Measurements from ENCODE around the gene CAMTA1.
A peak's percentile ranks its signal among the peaks of the same experiment; 100 is the strongest.

CAMTA1 gene

GRCh38 chr1:6960291-6960811 lies 175.1 kb downstream of the CAMTA1 start:
- in situ Hi-C loops (cut with HindIII; ENCODE audit: low pct_ligation_motif_present, low pct_unique_long_range_greater_than_20kb, low sequenced_read_pairs) = no loop called here

GRCh38 chr1:6960860-6961259 lies 175.6 kb downstream of the CAMTA1 start:
- in situ Hi-C loops (cut with HindIII; ENCODE audit: low pct_ligation_motif_present, low pct_unique_long_range_greater_than_20kb, low sequenced_read_pairs) = no loop called here
- DNase-seq = no peak

More at GRCh38 chr1:6960291-6960811, 175.1 kb downstream of the CAMTA1 start:
- no peak for DNase-seq

DNA sequence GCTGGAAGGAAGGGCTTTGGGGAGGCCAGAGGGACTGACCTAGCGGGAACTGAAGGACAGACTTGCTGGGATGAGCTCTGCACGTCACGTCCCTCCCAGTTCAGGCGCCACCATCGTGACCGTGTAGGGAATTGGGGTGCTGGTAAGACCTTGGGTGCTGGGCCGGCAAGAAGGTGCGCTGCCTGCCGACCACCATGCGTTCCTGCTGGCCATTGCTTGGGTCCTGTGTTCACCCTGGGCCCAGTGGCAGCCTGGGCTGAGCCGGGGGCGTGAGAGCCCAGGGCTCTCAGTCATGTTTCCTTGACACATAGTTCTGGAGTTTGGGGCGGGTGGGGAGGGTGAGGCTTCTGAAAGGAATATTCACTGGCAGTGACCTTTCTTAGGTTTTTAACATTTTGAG lies 176.0 kb downstream of the CAMTA1 start:
- in situ Hi-C loops (cut with HindIII; ENCODE audit: low pct_ligation_motif_present, low pct_unique_long_range_greater_than_20kb, low sequenced_read_pairs) = no loop called here
- no peak for DNase-seq

DNA sequence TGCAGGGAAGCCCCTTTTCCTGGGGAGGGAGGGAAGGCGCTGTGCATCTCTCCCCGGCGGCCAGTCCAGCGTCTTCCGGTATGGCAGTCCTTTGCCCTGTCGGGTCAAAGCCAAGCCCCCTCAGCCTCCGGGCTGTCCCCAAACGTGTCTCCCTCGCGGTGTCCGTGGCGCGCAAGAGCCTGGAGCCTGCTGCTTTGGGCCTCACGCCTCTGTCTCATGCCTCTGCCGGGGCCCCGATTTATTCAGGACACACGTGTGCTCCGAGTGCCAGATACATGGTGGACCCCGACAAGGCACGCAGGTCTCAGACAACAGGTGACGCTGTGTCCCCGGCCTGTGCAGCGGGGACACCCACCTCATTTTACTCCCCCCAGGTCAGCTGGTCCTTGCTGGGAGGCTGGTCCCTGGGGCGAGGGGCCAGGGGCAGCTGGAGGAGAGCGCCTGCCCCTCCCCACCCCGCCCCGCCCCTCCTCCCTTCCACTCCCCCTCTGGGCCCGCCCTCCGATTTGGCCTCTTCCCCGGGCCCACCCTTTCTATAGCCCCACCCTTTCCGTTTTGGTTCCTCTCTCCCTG lies 176.7 kb downstream of the CAMTA1 start:
- no peak for DNase-seq
- in situ Hi-C loops (cut with HindIII; ENCODE audit: low pct_ligation_motif_present, low pct_unique_long_range_greater_than_20kb, low sequenced_read_pairs) = no loop called here

- DNase-seq = peak; percentile 95
- in situ Hi-C loops (cut with HindIII; ENCODE audit: low pct_ligation_motif_present, low pct_unique_long_range_greater_than_20kb, low sequenced_read_pairs) = no loop called here
These were observed 177.3 kb downstream of the CAMTA1 start for GRCh38 chr1:6962478-6962995.

DNA sequence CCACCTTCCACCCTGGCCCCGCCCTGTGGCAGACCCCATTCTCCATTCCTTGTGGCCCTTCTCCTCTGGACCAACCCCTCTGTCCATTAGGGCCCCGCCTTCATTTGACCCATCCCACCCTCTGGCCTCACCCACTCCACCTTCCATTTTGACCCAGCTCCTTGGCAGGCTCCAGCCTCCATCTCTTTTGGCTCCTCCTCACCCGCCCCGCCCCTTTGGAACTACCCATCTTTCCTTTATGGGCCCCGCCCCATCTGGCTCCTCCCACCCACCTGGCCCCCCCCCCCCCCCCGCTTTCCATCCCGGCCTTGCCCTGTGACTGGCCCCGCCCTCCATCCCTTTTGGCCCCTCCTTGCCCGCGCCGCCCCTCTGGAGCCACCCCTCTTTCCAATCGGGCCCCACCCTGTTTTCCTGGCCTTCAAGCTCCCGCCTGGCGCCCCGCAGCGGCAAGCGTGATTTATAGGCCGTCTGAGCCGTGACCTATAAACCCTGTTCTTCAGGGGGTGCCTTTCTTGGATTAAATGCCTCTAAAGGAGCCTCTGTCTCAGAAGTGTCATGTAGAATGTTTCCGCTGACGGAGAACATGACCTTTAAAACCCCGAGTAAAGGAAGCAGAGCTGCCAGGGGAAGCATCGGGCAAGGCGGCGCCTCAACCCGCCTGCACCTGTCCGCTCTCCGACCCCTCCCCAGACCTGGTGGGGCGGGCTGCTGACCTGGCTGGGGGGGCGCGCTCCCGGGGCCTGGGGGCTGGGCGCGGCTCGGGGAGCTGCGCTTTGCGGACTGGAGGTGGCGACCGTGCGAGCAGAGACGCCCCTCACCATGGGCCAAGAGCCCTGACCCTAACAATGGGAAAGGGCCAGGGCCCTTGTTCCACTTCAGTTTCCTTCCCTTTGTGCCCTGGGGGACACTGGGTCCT lies 178.0 kb downstream of the CAMTA1 start:
- in situ Hi-C loops (cut with HindIII; ENCODE audit: low pct_ligation_motif_present, low pct_unique_long_range_greater_than_20kb, low sequenced_read_pairs) = no loop called here
- DNase-seq = no peak

DNA sequence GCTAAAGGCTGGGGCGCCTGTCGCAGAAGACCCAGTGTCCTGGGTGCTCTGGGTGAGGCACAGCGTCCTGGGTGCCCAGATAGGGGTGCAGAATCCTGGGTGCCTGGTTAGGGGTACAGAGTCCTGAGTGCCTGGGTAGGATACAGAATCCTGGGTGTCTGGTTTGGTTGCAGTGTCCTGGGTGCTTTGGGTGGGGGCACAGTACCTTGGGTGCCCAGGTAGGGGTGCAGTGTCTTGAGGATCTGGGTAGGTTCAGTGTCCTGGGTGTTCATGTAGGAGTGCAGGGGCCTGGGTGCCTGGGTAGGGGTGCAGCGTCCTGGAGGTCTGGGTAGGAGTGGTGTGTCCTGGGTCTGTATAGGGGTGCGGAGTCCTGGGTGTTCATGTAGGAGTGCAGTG lies 178.7 kb downstream of the CAMTA1 start:
- DNase-seq = no peak
- in situ Hi-C loops (cut with HindIII; ENCODE audit: low pct_ligation_motif_present, low pct_unique_long_range_greater_than_20kb, low sequenced_read_pairs) = no loop called here

DNA sequence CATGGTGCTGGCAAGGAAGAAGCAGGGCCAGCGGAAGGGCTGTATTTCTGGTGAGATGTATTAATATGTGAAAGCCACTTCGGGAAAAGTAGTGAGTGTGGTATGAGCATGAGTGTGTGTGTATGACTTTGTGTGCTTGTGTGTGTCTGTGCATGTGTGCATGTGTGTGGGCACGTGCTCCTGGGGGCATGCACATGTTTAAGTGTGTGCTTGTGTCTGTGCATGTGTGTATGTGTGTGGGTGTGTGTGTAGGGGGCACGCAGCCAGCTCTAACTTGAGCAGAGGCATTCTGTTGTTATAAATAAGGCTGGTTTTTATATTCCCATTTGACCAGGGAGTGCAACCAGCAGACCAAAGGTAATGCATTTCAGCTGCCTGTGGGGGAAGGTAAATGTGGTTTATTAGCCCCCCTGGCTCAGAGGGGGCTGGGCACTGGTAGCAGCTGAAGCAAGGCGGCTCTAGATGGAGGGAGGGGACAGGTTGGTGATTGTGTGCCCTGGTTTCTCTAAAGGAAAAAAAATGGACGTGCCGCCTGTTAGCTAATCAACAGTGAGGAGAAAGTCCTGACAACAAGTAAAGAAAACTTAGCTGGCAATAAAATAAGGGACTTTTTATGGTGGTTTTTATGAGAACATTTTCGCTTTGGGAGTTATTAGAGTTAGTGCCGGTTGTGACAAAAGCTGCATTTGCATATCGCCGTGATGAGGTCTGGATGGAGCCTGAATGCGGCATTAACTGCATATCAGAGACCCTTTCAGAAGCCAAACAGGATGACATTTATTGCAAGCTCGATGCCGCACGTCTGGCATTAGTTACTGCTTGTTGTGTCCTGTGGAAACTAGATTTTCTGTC lies 180.1 kb downstream of the CAMTA1 start:
- in situ Hi-C loops (cut with HindIII; ENCODE audit: low pct_ligation_motif_present, low pct_unique_long_range_greater_than_20kb, low sequenced_read_pairs) = no loop called here
- no peak for DNase-seq

GRCh38 chr1:6965935-6966241 lies 180.6 kb downstream of the CAMTA1 start:
- in situ Hi-C loops (cut with HindIII; ENCODE audit: low pct_ligation_motif_present, low pct_unique_long_range_greater_than_20kb, low sequenced_read_pairs) = no loop called here

DNA sequence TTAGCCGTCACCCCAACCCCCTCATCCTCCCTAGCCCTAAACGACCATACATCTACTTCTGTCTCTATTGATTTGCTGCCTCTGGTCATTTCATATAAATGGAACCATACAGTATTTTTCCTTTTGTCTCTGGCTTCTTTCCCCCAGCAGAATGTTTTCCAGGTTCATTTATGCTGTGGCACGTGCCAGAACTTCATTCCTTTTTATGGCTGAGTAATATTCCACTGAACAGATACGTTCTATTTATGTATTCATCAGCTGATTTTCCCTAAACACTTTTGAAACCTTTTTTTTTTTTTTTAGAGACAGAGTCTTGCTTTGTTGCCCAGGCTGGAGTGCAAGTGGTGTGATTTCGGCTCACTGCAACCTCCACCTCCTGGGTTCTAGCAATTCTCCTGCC lies 181.1 kb downstream of the CAMTA1 start:
- DNase-seq = no peak
- in situ Hi-C loops (cut with HindIII; ENCODE audit: low pct_ligation_motif_present, low pct_unique_long_range_greater_than_20kb, low sequenced_read_pairs) = no loop called here

More at GRCh38 chr1:6965935-6966241, 180.6 kb downstream of the CAMTA1 start:
- no peak for DNase-seq

DNA sequence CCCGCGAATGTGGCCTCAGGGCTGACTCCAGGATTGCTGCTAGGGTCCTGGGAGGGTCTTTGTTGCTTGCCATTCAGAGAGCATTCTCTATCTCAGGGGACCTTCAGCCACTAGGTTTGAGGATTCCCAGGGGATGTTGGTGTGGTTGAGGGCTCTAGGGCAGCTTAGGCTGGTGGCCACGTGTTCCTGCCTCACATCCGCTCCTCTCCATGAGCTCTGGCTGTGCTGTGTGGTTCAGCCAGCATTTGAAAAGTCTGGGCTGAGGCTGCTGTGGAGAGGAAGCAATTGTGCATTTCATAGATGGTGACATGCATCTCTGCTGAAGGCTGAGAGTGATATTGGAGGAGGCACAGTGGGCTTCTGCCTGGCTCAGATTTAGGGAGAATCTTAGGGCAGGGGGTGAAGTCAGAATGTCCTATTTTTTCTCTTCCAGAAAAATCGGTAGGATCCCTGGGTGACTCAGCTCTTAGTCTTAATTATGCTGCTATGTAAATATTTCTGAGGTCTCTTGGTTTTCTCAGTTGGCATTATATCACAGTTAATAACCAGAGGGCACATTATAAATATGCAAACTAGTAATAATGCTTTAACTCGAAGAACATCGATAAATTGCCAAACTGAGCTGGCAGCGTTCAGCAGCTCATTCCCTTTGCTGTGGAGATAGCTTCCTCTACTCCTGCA lies 182.3 kb downstream of the CAMTA1 start:
- in situ Hi-C loops (cut with HindIII; ENCODE audit: low pct_ligation_motif_present, low pct_unique_long_range_greater_than_20kb, low sequenced_read_pairs) = no loop called here
- DNase-seq = no peak

DNA sequence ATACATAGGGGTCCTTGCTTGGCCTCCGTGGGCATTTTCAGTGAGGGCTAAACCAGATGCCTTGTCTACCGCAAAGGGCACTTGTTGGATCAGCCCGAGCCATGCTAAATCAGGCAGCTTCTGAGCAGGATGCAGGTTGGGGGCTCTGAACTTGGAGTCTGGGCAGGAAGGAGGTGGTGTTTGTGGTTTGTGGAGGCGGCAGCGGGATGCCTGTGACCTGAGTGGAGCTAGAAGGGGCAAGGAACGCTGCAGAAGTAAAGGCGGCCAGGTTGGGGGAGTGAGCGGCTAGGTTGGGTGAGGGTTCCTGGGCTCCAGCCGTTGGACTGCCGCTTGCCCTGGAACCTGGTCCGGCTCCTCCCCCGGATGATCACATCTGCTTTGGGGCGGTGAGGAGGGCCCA lies 183.9 kb downstream of the CAMTA1 start:
- in situ Hi-C loops (cut with HindIII; ENCODE audit: low pct_ligation_motif_present, low pct_unique_long_range_greater_than_20kb, low sequenced_read_pairs) = no loop called here
- DNase-seq = no peak

GRCh38 chr1:6969762-6970161 lies 184.5 kb downstream of the CAMTA1 start:
- DNase-seq = no peak
- in situ Hi-C loops (cut with HindIII; ENCODE audit: low pct_ligation_motif_present, low pct_unique_long_range_greater_than_20kb, low sequenced_read_pairs) = no loop called here

- no peak for DNase-seq
- in situ Hi-C loops (cut with HindIII; ENCODE audit: low pct_ligation_motif_present, low pct_unique_long_range_greater_than_20kb, low sequenced_read_pairs) = no loop called here
These were observed 185.0 kb downstream of the CAMTA1 start for GRCh38 chr1:6970221-6970620.

DNA sequence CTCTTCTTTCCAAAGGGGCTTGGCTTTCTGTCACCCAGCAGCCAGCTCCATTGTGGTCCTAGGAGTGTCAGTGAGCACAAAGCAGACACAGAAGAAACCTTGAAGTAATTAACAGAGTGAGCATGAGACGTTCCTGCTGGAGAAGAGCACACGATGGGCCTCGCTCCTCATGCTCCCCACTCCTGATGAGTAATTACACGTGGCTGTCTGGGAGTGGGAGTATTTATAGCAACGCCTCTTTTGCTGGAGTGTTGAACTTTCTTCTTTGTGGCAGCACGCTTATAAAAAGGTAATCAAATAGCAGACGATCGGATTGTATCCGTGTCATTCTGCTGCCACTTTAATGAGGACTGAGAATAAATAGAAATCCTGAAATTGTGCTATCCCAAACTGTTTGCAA lies 185.8 kb downstream of the CAMTA1 start:
- in situ Hi-C loops (cut with HindIII; ENCODE audit: low pct_ligation_motif_present, low pct_unique_long_range_greater_than_20kb, low sequenced_read_pairs) = no loop called here
- DNase-seq = no peak

DNA sequence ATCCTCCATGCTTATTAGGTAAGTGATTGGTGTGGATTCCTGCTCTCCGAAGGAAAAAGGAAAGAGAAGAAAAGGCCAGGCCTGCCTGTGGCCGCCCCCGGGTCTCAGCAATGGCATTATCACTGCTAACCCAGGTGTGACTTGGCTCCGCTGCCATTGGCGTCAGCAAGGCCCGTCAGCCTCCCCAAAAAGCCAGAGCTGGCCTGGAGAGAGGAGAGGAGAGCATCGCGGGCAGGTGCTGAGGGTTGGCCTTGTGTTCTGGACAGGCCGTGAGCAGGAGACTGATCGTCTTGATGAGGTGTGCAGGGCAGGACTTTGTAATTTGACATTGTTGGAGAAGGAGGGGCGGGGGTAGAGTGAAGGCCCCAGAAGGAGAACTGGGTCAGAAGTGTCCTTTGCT lies 186.4 kb downstream of the CAMTA1 start:
- in situ Hi-C loops (cut with HindIII; ENCODE audit: low pct_ligation_motif_present, low pct_unique_long_range_greater_than_20kb, low sequenced_read_pairs) = no loop called here
- no peak for DNase-seq

- in situ Hi-C loops (cut with HindIII; ENCODE audit: low pct_ligation_motif_present, low pct_unique_long_range_greater_than_20kb, low sequenced_read_pairs) = no loop called here
- no peak for DNase-seq
These were observed 187.1 kb downstream of the CAMTA1 start for GRCh38 chr1:6972399-6972798.

- DNase-seq = no peak
- in situ Hi-C loops (cut with HindIII; ENCODE audit: low pct_ligation_motif_present, low pct_unique_long_range_greater_than_20kb, low sequenced_read_pairs) = no loop called here
These were observed 190.2 kb downstream of the CAMTA1 start for GRCh38 chr1:6975331-6976043.
